K562 (cell line): ENCODE data around the gene BAG1. TPM values are rescaled to one million over a fixed set of nuclear protein-coding genes. Genes with fewer than 3 reads are reported as not detected.

Experiments
- BCOR ChIP-seq: fragments of 450-650 bp; IDR thresholded peaks from 2 replicates; pipeline ENCODE4 v1.6.1; 2016
- BRCA1 ChIP-seq, 2 experiments: fragments of 450-650 bp in 1 of 2; sonication (generic) in 1 of 2; formaldehyde crosslinking in 1 of 2; IDR thresholded peaks; 2 replicates each; pipeline versions ENCODE4 v1.5.0 to v1.6.1; 2017 to 2020; ENCODE audit warnings: mild to moderate bottlenecking in 1 of 2, missing genetic modification reagents in 1 of 2
- CTCF ChIP-seq, 3 experiments: IDR thresholded peaks in 2 of 3; conservative IDR thresholded peaks in 1 of 3; 2 replicates each; pipeline ENCODE4 v1.5.1; 2011 to 2012; ENCODE audit warnings: low read length in 3 of 3, mild to moderate bottlenecking in 3 of 3, control low read depth in 2 of 3, improper control_type of control experiment in 1 of 3, inconsistent platforms in 1 of 3, low read depth in 1 of 3, mixed read lengths in 1 of 3, moderate library complexity in 1 of 3; ENCODE audit not compliant: insufficient read depth in 2 of 3
- DLX4 ChIP-seq: fragments of 250-450 bp; sonication (Bioruptor Pico); IDR thresholded peaks from 2 replicates; pipeline ENCODE4 v1.6.1; 2021; ENCODE audit warnings: mild to moderate bottlenecking
- DPF2 ChIP-seq: fragments of 450-650 bp; IDR thresholded peaks from 2 replicates; pipeline ENCODE4 v1.6.1; 2016
- E2F6 ChIP-seq, 2 experiments: IDR thresholded peaks; 2 replicates each; pipeline ENCODE4 v1.6.1; 2011; ENCODE audit warnings: borderline replicate concordance in 1 of 2, control low read depth in 1 of 2, low read depth in 1 of 2, low read length in 1 of 2, mild to moderate bottlenecking in 1 of 2, mixed read lengths in 1 of 2, moderate library complexity in 1 of 2; ENCODE audit not compliant: insufficient read depth in 1 of 2, insufficient read length in 1 of 2, poor library complexity in 1 of 2, severe bottlenecking in 1 of 2; ENCODE audit errors: extremely low read depth in 1 of 2
- HCFC1 ChIP-seq: IDR thresholded peaks from 2 replicates; pipeline ENCODE4 v1.6.1; 2012; ENCODE audit warnings: low read depth, low read length, improper control_type of control experiment
- HDAC1 ChIP-seq, 2 experiments: fragments of 450-650 bp; IDR thresholded peaks; 2 replicates each; pipeline ENCODE4 v1.6.1; 2016 to 2017; ENCODE audit warnings: inconsistent platforms in 1 of 2, mild to moderate bottlenecking in 1 of 2, moderate library complexity in 1 of 2
- ID3 ChIP-seq, 2 experiments: fragments of 250-450 bp in 1 of 2; fragments of 450-650 bp in 1 of 2; sonication (Bioruptor Pico) in 1 of 2; IDR thresholded peaks; 2 replicates each; pipeline versions ENCODE4 v1.6.1 to v1.8.0; 2016 to 2021; ENCODE audit warnings: mild to moderate bottlenecking in 2 of 2, moderate library complexity in 2 of 2, missing compliant biosample characterization in 1 of 2, missing genetic modification characterization in 1 of 2
- JUN ChIP-seq, 2 experiments: sonication (generic) in 1 of 2; formaldehyde crosslinking in 1 of 2; IDR thresholded peaks; 2 replicates each; pipeline versions ENCODE4 v1.6.1 to v1.8.0; 2012 to 2022; ENCODE audit warnings: borderline replicate concordance in 2 of 2, mild to moderate bottlenecking in 2 of 2, improper control_type of control experiment in 1 of 2, low read depth in 1 of 2, low read length in 1 of 2, missing genetic modification reagents in 1 of 2
- MAZ ChIP-seq, 2 experiments: fragments of 450-650 bp in 1 of 2; sonication (generic) in 1 of 2; formaldehyde crosslinking; IDR thresholded peaks in 1 of 2; conservative IDR thresholded peaks in 1 of 2; 2 replicates each; pipeline versions ENCODE4 v1.4.0 to v1.5.0; 2020; ENCODE audit warnings: mild to moderate bottlenecking in 1 of 2, missing genetic modification reagents in 1 of 2
- MTF1 ChIP-seq: fragments of 250-450 bp; sonication (Bioruptor Pico); IDR thresholded peaks from 2 replicates; pipeline ENCODE4 v1.9.0; 2021; ENCODE audit warnings: moderate library complexity, mild to moderate bottlenecking, inconsistent platforms, borderline replicate concordance
- PRMT5 ChIP-seq: sonication (generic); formaldehyde crosslinking; IDR thresholded peaks from 2 replicates; pipeline ENCODE4 v1.5.0; 2020; ENCODE audit warnings: missing genetic modification reagents
- SMAD3 ChIP-seq: fragments of 450-650 bp; formaldehyde crosslinking; conservative IDR thresholded peaks from 2 replicates; pipeline ENCODE4 v1.4.0; 2020; ENCODE audit warnings: mild to moderate bottlenecking
- ZBED1 ChIP-seq: IDR thresholded peaks from 2 replicates; pipeline ENCODE4 v1.6.1; 2014
- polyA plus RNA-seq, 8 experiments: library from polyadenylated mRNA; depleted of rRNA in 4 of 8; stranded (reverse) in 5 of 8; unstranded in 3 of 8; fragments of >200 nt; fragmentation: Nextera tagmentation in 2 of 8; fragmentation: Illumina TruSeq in 1 of 8; extraction: Ambion mirVana in 2 of 8; extraction: Trizol in 1 of 8; gene quantifications; 2 replicates each; pipeline versions ENCODE4 v1.2.1 to v1.2.3, GENCODE V29; 2011 to 2014; ENCODE audit warnings: inconsistent platforms in 1 of 8, missing spikeins in 1 of 8
- total RNA-seq, 7 experiments: library from RNA; depleted of rRNA in 6 of 7; stranded (reverse); fragments of >200 nt in 6 of 7; fragmentation: Illumina TruSeq in 2 of 7; extraction: Trizol in 2 of 7; gene quantifications; 2 replicates each; pipeline versions ENCODE4 v1.2.1 to v1.2.3, GENCODE V29; 2011 to 2021; ENCODE audit warnings: low replicate concordance in 1 of 7
- TF ChIP-seq, protein P1 (sequence below): sonication (generic); formaldehyde crosslinking; IDR thresholded peaks from 2 replicates; pipeline ENCODE4 v1.8.0; 2023; ENCODE audit warnings: missing genetic modification reagents, mild to moderate bottlenecking, borderline replicate concordance

The BAG1 gene
- total and polyA plus RNA-seq, 9 of the 15 experiments (the other 6 are each of a cell fraction or from before 2014, with no cell fraction given), result 9.7 to 106 (median 56.9) TPM

DNA sequence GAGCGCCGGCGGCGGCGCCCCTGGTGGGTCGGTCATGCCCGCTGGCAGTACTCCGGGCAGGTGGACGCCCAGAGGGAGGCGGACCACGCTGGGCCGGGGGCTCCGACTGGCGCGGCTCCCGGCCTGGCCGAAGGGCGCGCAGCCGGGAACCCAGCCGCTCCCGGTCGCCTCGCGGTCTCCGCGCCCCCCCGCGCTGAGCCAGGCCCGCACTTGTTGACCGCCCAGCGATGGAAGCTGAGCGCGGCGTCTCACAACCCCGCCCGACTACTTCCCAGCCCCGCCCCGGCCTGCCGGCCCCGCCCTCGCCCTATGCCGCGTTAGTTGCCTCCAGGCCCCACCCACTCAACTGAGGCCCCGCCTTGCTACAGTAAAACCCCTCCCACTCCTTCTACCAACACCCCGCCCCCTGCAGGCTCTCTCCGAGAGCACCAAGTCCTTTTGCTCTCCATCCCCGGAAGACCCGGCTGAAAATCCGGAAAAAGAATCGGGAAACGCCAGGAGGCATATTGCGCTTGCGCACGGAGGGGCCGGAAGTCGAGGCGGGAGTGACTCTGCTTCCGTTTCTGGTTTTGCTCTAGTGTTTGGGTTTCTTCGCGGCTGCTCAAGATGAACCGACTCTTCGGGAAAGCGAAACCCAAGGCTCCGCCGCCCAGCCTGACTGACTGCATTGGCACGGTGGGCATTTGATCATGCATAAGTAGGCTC is at the start of gene BAG1, which contains the start of gene CHMP5 (continued):
- no peak for TF ChIP-seq DPF2
- no peak for TF ChIP-seq DLX4
- no peak for TF ChIP-seq MTF1 (CRISPR knock-in tag)
- TF ChIP-seq, protein P1, sequence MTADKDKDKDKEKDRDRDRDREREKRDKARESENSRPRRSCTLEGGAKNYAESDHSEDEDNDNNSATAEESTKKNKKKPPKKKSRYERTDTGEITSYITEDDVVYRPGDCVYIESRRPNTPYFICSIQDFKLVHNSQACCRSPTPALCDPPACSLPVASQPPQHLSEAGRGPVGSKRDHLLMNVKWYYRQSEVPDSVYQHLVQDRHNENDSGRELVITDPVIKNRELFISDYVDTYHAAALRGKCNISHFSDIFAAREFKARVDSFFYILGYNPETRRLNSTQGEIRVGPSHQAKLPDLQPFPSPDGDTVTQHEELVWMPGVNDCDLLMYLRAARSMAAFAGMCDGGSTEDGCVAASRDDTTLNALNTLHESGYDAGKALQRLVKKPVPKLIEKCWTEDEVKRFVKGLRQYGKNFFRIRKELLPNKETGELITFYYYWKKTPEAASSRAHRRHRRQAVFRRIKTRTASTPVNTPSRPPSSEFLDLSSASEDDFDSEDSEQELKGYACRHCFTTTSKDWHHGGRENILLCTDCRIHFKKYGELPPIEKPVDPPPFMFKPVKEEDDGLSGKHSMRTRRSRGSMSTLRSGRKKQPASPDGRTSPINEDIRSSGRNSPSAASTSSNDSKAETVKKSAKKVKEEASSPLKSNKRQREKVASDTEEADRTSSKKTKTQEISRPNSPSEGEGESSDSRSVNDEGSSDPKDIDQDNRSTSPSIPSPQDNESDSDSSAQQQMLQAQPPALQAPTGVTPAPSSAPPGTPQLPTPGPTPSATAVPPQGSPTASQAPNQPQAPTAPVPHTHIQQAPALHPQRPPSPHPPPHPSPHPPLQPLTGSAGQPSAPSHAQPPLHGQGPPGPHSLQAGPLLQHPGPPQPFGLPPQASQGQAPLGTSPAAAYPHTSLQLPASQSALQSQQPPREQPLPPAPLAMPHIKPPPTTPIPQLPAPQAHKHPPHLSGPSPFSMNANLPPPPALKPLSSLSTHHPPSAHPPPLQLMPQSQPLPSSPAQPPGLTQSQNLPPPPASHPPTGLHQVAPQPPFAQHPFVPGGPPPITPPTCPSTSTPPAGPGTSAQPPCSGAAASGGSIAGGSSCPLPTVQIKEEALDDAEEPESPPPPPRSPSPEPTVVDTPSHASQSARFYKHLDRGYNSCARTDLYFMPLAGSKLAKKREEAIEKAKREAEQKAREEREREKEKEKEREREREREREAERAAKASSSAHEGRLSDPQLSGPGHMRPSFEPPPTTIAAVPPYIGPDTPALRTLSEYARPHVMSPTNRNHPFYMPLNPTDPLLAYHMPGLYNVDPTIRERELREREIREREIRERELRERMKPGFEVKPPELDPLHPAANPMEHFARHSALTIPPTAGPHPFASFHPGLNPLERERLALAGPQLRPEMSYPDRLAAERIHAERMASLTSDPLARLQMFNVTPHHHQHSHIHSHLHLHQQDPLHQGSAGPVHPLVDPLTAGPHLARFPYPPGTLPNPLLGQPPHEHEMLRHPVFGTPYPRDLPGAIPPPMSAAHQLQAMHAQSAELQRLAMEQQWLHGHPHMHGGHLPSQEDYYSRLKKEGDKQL, result no peak
- no peak for TF ChIP-seq BCOR
- TF ChIP-seq E2F6 (IDR thresholded peaks at IDR 0.05; ENCODE audit: borderline replicate concordance in 1 of 2, extremely low read depth in 1 of 2, insufficient read depth in 1 of 2, insufficient read length in 1 of 2, low read depth in 1 of 2, low read length in 1 of 2, poor library complexity in 1 of 2, severe bottlenecking in 1 of 2), result peak in 1 of 2 experiments; percentile 20
- TF ChIP-seq ID3 (CRISPR knock-in tag; IDR thresholded peaks at IDR 0.05), result no peak
- no peak for TF ChIP-seq ID3 (tag; IDR thresholded peaks at IDR 0.05)
- TF ChIP-seq ZBED1, result no peak
- TF ChIP-seq BRCA1 (IDR thresholded peaks at IDR 0.05), result no peak
- no peak for TF ChIP-seq BRCA1 (CRISPR knock-in tag; IDR thresholded peaks at IDR 0.05)
- TF ChIP-seq MAZ (CRISPR knock-in tag; conservative IDR thresholded peaks at IDR 0.05 in 1 of 2, IDR thresholded peaks at IDR 0.05 in 1 of 2), result peak; percentile 68 to 82; a peak in 3 of 4 replicates
- TF ChIP-seq PRMT5 (CRISPR knock-in tag), result no peak
- peak in 2 of 3 experiments; percentile 20 to 28; a peak in 3 of 6 replicates for TF ChIP-seq CTCF (IDR thresholded peaks at IDR 0.05 in 2 of 3, conservative IDR thresholded peaks at IDR 0.05 in 1 of 3; ENCODE audit: insufficient read depth in 2 of 3, low read depth in 1 of 3, low read length in 3 of 3)
- TF ChIP-seq HDAC1 (IDR thresholded peaks at IDR 0.05), result no peak
- no peak for TF ChIP-seq JUN (IDR thresholded peaks at IDR 0.05; ENCODE audit: borderline replicate concordance, low read depth, low read length)
- no peak for TF ChIP-seq JUN (CRISPR knock-in tag; IDR thresholded peaks at IDR 0.05; ENCODE audit: borderline replicate concordance)
- TF ChIP-seq HCFC1, result peak; percentile 61
- TF ChIP-seq SMAD3 (CRISPR knock-in tag), result no peak
